ENCODE data around the gene ROCK1. TPM values are rescaled to one million over a fixed set of nuclear protein-coding genes. Genes with fewer than 3 reads are reported as not detected.

Gene ROCK1
- polyA plus RNA-seq, 10 donors, result 27.2 to 44.4 (median 36.5) TPM

DNA sequence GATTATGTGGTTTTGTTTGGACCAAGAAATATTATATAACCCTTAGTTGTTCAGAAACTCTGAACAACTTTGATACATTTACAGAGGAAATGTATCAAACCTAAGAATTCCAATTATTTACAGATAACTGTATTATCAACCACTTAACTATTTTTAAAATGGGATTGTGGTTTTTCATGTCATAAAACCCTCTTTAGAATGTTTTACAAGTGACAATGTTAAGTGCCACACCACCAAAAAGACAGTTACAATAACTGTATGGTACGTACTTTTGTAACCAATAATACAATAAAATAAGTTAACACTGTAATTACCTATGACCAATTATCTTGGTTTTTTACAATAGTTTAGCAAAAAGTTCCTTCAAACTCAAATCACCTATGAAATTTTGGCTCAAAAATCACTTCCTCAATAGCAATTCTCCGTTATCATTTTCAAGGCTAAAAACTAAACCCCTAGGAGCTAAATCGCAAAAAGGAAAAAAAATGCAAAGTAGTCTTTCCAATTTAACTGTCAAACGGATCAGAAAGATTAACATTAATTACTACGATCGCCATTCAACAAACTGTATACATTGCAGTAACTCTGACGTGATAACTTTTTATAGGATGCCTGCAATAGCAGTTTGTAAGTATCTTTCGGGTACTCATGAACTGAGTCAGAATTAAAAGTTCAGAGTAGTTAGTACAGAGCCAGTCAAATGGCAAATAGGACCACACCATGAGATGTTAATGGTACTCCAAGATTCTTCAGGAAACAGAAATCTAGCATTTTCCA is 1.5 kb downstream of the ROCK1 start:
- peak in 1 of 3 donors; percentile 13 for DNase-seq

- DNase-seq, result no peak
These were observed 5.7 kb downstream of the ROCK1 start for GRCh38 chr18:21105936-21106335.

GRCh38 chr18:21101172-21101571 is 10.4 kb downstream of the ROCK1 start:
- DNase-seq, result no peak

- no peak for DNase-seq
These were observed 10.9 kb downstream of the ROCK1 start for GRCh38 chr18:21100678-21101077.

GRCh38 chr18:21100146-21100545 is 11.5 kb downstream of the ROCK1 start:
- peak in 2 of 3 donors; percentile 22 to 29 for DNase-seq

DNA sequence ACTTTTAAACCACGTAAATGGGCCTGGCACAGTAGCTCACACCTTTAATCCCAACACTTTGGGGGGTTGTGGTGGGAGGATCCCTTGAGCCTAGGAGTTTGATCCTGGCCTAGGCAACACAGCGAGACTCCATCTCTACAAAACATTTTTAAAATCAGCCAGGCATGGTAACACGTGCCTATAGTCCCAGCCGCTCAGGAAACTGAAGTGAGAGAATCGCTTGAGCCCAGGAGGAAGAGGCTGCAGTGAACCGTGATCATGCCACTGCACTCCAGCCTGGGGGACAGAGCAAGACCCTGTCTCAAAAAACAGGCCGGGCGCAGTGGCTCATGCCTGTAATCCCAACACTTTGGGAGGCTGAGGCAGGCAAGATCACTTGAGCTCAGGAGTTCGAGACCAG is 12.2 kb downstream of the ROCK1 start:
- DNase-seq, result no peak

GRCh38 chr18:21096760-21097159 is 14.9 kb downstream of the ROCK1 start:
- DNase-seq, result no peak

GRCh38 chr18:21093133-21093532 is 18.5 kb downstream of the ROCK1 start:
- DNase-seq, result no peak

GRCh38 chr18:21090680-21091079 is 20.9 kb downstream of the ROCK1 start:
- no peak for DNase-seq

DNA sequence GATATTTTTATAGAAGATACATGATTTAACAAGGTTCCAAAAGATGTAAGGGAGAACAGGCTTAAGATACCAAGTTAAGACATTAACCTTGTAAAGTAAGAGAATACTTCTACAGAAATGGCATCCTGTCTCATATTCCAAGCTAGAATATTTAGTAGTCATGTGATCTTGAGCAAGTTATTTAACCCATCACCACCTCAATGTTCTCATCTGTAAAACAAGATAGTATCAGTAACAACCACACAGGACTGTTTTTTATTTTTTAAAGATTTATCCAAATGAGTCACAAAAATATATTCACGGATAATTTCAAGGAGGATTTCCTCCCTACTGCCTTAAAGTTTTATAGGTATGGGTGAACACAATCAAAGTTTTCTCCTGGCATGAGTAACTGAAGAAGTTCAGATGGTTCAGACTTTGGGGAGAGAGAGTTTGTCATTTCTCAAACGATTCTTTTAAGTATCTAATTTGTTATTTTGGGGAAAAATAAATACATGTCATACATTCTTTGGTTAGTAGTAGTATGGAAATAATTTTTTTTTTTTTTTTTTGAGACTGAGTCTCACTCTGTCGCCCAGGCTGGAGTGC is 25.9 kb downstream of the ROCK1 start:
- no peak for DNase-seq

GRCh38 chr18:21084511-21085078 is 27.0 kb downstream of the ROCK1 start:
- DNase-seq, result no peak

GRCh38 chr18:21083017-21083416 is 28.6 kb downstream of the ROCK1 start:
- DNase-seq, result no peak

DNA sequence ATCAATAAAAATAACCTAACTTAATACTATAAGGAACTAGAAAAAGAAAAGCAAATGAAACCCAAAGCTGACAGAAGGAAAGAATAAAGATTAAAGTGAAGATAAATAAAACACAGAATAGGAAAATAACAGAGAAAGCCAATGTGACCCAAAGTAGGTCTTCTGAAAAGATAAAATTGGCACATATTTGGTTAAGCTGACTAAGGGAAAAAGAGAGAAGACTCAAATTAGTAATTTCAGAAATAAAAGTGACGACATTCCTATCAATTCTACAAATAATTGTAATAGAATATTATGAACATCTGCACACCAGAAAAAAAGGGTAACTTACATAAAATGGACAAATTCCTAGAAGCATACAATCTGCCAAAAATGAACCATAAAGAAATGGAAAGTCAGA is 30.2 kb downstream of the ROCK1 start:
- DNase-seq, result no peak

DNA sequence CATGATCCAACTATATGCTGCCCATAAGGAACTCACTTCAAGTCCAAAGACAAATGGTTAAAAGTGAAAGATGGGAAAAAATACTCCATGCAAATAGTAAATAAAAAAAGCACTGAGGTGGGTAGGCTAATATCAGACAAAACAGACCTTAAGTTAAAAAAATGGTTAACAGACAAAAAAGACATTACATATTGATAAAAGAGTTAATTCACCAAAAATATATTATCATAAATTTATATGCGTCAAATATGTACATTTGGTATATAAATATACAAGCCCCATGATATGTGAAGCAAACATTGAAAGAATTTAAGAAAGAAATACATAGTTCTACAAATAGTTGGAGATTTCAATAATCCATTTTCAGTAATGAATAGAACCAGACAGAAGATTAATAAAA is 31.0 kb downstream of the ROCK1 start:
- no peak for DNase-seq

- no peak for DNase-seq
These were observed 37.0 kb downstream of the ROCK1 start for GRCh38 chr18:21074336-21075323.

DNA sequence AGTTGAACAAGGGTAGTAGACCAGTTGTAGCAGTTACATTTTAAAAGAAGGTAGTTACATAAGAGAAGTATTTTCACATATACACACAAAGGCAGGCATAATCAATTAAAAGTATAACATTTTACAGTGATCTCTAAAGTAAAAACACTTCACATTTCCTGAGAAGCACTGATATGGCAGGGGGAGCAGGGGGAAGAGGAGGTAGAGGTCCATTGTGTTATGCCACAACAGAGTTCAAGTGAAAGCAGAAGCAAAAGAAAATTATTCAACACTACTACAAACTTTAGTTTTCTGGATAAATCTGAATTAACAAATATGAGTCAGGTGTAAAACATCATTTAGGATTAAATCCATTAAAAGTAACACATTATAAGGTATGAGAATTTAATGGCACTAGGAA is 38.4 kb downstream of the ROCK1 start:
- no peak for DNase-seq

- no peak for DNase-seq
These were observed 40.5 kb downstream of the ROCK1 start for GRCh38 chr18:21071071-21071470.

- no peak for DNase-seq
These were observed 42.1 kb downstream of the ROCK1 start for GRCh38 chr18:21069468-21069867.

DNA sequence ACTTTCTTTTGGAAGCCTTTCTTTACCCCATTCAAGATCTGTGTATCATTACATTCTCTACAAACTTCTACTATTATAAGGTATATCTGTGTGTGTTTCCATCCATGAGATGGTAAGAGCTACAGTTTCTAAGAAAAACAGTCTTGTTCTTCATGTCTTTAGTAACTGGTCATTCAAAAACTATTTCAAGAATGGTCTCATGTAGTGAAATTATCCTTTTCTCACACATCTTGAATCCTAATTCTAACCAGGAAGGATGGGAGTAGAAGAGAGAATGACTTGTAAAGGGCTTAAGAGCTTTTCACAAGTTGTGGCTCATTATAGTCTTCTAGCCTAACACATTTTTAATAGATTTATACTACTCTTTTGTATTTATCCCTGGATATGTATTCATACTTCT is 47.3 kb downstream of the ROCK1 start:
- DNase-seq, result peak in 1 of 3 donors; percentile 21

DNA sequence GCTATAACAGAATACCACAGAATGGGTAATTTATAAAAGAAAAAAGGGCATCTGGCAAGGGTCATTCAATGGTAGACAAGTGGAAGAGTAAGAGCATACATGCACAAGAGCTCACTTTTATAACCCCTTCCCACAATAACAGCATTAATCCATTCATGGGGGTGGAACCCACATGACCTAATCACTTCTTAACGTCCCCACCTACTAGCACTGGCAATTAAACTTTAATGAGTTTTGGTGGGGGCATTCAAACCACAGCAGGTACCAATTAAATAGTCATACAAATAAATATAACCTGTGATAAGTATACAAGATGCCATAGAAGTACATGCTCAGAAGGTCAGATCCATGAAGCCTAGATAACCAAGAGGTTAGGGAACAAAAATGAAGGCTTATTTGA is 48.6 kb downstream of the ROCK1 start:
- no peak for DNase-seq

GRCh38 chr18:21057112-21057511 is 54.5 kb downstream of the ROCK1 start:
- DNase-seq, result no peak

- no peak for DNase-seq
These were observed 55.1 kb downstream of the ROCK1 start for GRCh38 chr18:21056545-21056944.

Data from muscle of back (tissue), 11 donors.